NCI-H2081 treated with DMSO at 0.1 percent for 48 hours (cell line): ENCODE data around the gene EPB41L2.
"Not testable (repeated sequence)": the region's sequence is repeated elsewhere in the genome, so short reads cannot be mapped to it uniquely, and the experiment has no call there.

ENCODE experiments used
- DNase-seq: peaks from one replicate; lab custom pipeline; 2025; lab: John Stamatoyannopoulos, UW

EPB41L2 gene

DNA sequence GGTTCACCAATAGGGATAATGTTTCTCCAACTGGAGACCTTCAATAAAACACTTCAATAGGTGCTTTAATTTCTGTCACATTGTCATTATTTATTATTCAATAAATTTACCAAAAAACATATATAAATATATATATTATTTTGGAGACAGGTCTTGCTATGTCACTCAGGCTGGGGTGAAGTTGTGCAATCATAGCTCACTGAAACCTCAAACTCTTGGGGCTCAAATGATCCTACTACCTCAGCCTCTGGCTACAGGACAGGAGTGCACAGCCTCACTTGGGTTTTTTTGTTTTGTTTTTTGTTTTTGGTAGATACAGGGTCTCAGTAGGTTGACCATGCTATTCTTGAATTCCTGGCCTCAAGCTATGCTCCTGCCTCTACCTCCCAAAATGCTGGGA, 226.0 kb downstream of the EPB41L2 start:
- no peak for DNase-seq

DNA sequence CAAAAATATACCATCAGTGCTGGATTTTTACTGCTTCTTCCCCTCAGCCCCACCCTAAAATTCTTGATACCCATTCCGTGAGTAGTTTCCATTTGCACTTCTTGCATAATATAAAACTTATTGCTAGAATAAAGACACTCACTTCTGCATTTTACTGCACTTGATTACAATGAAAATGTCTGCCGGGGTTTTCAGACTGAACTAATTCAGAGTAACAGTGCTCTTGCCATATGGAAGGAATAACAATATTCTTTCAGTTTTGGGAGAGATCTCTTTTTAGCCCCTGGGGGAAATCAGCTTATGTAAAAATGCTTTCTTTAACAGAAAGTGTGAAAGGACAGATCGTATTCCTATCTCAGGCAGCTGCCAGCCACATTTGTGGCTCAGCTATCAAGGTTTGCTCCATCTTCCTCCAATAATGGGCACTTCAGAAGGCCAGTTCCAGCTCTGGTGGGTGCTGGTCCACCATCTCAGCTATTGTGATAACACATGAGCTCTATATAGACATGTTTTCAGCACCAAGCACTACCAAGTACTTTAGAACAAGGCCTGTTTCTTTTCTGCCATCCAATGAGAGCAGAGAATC, 226.9 kb downstream of the EPB41L2 start:
- no peak for DNase-seq

DNA sequence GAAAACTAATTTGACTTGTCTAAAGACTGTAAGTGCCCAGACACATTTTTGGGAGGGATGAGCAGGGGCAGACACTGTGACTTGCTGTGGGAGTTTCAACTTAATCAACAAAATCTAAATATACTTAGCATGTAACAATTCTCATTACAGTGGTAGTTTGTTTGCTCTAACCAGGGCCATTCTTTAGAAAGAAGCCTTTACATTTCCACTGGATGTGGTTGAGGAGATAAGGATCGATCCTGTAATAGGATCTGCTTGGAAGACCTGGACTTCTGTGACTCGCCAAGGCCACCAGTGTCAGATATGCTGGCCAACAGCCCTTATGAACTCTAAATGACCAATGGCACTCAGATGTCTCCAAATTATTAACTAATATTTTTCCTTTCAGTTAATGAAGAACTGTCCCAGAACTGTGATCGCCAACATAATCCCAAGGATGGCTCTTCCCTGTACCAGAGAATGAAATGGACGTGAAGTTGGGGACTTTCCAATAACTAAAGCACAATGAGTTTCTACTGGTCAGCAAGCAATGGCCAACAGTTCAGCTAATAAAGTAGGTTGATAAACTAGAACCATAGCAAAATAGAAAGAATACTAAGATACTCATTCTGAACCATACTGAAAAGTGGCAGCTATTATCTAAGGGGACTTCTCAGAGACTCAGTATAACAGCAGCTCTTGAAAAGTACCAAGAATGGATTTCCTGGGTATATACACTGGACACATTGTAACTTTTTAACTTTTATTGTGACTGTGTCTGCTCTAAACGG, 228.4 kb downstream of the EPB41L2 start:
- no peak for DNase-seq

DNA sequence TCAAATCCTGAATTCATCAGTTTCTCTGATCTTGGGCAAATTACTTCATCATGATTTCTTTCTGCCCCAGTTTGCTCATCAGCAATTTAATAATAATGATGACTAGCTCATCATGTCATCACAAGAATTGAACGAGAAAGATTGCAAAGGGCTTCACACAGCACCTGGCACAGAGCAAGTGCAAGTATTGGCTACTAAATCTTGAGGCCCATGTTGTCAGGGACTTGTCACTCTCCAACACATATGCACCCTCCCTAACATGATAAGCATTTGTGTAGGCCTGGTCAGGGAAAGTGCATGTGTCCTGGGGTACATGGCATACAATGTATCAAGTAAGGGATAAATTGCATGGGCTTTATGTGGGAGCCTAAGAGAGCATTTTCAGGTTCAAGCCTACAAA, 229.5 kb downstream of the EPB41L2 start:
- DNase-seq: no peak

DNA sequence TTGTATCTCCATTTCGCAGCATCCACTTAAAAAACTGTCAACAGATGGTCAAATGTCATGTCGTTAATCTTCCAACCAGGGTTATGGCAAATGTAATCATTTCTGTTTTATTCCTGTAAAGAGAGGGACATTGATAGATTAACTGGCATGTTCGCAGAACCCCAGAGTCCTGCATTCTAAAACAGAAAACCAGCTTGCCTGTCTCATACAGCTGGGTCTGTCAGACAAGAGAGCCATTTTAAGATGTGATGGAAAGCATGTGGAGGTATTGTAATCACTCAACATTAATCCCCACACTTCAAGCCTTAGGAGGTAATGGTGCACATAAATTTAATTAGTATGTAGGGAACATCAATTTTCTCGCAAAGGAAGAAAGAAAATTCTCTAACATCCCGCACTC, 231.4 kb downstream of the EPB41L2 start:
- no peak for DNase-seq

DNA sequence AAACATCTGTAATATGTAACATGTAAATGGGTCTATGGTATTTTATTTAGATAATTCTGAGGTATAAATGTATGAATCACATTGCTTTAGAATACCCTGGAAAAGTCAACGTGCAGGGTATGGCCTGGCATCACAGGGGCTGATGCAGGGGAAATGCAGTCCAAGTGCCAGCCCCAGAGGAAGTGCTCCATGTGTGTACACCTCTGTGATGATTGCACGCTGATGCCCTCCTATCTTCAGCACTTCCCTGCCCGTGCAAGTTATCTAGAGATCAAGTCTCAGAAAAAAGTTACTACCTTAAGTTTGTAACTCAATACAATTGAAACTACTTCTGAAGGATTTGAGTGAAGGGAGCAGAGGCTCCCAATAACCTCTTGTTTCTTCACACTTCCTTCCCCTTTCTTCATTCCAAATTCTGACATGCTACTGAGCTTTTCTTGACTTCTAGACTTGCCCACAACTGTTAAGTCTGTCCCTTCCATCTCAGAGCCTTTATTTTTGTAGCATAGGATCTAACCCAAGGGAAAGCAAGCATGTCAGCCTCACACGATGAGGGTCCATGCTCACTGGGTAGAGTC, 233.6 kb downstream of the EPB41L2 start:
- no peak for DNase-seq

DNA sequence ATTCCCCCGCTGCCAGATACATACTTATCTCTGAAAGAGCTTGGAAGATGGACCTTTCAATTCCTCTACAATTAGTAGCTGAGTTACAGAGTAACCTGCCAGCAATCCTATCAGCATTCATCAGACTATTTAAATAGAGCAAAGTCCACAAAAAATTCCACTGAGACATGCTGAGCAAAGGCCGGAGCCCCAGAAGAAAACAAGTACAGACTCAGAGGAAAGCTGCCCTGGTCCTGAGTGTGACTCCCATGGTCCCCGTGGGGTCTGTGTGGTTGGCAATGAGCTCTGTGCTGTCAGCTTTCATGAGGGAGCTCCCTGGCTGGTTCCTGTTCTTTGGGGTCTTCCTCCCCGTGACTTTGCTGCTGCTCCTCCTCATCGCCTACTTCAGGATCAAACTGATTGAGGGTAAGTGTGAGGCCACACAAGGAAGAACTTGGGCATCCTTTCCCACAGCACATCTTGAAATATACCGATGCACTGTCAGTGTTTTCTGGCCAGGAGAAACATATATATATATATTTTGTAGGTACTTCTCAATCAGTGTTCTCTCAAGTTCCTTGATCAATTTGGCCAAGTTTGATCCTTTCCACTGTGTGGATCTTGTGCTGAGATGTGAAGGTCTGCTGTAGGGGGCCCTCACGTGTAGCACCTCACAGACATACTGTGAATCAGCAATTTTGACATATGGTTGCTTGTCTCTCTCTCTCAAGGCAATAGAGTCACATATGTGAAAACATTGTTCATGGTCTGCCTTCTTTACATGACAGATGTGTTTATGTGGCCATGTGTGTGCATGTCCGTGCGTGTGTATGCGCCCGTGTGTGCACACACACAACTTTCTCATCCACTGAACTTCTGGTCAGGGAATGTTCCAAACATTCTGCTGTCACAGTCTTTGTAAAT, 235.5 kb downstream of the EPB41L2 start, which contains the start of gene SMLR1:
Gene SMLR1, plus strand, starts transcription at position 160 of the 903 bp plus-strand sequence. Its CDS starts 8 bp downstream, at position 168.
- DNase-seq: no peak

DNA sequence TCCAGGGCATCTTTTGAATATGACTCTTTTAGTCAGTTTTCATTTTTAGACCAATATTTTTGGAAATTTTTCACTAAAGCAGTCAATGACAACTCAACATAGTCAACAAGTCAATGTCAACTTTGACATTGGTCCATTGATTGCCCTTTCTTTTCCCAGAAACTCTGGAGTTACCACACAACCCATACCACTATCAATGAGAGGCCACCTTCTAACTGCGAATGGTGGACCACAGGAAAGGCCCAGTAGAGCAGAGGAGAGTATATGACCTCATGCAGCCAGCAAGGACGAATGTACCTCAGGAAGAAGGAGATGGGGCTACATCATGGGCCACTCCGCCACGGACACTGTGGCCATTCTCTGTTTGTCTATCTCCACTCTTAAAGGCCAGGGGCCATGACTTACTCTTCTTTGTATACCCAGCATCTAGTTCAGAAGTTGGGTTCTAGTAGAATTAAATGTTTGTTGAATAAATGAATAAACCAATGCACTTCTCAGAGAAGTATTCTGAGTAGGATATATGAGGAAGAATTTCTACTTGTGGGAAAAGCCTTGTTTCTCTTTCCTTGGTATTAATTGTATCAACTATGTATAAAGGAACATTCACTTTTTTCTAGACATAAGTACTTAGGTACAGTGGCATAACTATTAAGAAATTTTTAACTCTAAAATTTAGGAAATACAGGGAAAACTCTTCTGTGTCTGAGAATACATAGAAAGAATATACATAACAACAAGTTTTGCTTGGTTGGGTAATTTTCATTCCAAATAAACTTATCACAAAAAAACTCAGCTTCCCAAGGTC, 236.4 kb downstream of the EPB41L2 start:
- no peak for DNase-seq

DNA sequence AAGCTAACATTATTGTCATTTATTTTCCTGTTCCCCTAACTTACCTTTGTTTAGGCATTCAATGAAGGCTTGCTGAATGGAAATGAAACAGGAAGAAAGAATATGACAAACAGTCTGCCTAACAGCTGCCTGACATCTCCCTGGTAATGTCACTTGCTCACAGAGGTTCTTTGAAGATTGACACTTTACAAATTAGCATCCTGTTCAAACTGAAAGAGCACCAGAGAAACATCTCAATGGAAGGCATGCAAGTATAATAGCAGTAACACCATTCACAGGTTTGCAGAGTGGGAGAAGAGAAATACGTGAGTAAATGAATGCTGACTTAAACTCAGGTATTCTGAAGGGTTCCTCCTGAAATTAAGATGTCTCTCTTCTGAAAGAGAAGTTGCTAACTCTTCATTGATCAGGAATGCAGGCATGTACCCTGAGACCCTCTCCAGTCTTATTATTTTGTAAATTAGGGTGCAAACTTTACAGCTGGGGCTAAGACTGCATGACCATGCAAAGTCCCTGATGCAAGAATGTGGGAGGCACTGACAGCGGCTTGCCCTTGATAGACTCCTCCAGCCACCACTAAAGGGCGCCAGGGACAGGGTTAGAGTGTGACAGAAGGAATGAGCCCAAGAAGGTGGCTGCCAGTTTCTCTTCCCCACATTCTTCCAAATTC, 237.1 kb downstream of the EPB41L2 start:
- DNase-seq: no peak

DNA sequence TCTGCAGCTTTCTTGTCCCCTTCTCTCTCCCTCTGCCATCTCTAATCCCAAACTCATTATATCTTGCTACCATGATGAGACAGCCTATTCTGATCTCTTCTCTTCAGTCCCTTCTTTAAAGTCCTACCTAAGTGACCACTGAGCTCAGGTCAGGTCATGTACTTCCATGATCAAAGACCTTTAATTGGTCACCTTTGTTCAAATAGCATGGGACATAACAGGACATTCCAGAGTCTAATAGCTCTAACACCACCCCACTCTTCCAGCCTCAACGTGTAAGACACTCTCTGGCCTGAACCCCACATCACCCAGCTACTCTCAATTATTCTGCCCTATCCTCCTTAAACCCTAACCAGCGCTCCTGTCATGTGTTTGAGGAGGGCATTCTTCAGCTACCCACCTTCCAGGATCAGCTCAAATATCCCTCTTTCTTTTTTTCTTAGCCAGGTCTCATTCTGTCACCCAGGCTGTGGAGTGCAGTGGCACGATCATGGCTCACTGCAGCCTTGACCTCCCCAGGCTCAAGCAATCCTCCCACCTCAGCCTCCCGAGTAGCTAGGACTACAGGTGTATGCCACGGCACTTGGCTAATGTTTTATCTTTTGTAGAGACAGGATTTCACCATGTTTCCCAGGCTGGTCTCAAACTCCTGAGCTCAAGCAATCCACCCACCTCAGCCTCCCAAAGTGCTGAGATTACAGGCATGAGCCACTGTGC, 237.9 kb downstream of the EPB41L2 start:
- no peak for DNase-seq

DNA sequence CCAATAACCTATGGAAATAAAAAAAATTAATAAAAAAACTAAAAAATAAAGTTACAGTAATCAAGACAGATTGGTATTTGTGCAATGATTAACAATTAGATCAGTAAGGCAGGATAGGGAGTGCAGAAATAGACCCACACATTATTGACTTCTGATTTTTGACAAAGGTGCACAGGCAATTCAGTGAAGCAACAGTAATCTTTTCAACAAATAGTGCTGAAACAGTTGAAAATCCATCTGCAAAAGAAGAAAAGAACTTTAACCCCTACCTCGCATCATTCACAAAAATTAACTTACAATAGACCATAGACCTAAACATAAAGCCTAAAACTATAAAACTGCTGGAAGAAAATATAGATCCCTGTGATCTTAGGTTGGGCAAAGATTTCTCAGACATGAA, 240.3 kb downstream of the EPB41L2 start:
- DNase-seq: no peak

DNA sequence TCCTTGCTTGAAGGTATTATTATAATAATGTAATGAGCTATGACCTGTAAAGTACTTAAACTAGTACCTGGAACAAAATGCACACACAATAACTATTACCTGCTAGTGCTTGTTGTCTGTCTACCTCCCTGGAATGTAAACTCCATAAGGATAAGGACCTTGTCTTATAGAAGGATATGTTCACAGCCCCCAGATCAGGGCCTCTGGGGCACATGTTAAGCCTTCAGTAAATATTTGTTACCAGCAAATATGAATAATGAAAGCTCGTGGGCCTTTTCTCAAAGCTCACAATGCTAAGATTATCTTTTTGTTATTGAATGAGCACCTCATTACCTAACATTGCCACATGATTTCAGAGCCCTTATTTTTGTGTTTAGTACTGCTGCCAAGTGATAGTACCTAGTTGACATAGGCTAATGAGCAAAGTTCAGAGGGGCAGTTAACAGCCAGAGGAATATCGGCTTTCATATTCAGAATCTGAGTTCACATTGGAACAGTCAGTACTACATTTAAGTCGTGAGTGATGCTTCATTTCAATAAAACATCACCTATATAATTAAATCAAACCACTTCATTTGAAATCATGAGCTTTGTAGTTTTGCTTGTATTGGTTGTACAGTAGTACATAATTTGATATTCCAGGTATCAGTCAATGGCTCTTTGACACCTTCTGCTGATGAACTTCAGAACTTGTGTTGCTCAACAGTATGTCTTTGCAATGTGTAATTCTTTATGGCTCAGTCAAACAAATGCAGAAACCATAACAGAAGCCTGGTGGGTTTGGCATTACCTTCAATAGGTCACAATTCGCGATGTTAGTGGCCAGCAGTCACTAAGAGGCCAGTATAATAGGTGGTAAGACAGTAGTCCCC, 247.6 kb downstream of the EPB41L2 start:
- no peak for DNase-seq

DNA sequence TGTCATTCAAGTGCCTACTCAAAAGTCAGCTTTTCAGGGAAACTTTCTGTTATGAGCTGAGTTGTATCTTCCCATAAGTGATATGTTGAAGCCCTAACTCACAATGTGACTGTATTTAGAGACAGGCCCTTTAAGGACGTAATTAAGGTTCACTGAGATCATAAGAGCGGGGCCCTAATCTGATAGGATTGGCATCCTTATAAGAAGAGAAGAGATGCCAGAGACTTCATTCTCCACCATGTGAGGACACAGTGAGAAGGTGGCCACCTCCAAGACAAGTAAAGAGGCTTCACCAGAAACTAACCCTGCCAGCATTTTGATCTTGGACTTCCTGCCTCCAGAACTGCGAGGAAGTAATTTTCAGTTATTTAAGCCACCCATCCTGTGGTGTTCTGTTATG, 248.5 kb downstream of the EPB41L2 start:
- DNase-seq: no peak

DNA sequence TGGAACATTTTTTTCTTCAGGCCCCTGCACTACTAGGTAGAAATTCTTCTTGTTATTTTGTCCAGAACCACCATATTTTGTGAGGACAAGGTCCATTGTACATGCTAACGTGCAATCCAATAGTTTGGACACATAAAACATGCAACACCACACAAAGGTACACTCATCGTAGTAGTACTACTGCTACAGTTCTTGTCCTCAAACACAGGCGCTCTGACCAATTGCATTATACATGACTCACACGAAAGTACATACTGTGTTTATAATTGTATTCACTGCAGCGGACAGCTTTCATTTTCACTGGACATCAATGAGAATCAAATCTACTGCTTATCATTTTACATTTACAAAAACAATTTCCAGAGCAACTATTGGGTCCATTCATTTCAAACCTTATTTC, 251.1 kb downstream of the EPB41L2 start:
- no peak for DNase-seq

DNA sequence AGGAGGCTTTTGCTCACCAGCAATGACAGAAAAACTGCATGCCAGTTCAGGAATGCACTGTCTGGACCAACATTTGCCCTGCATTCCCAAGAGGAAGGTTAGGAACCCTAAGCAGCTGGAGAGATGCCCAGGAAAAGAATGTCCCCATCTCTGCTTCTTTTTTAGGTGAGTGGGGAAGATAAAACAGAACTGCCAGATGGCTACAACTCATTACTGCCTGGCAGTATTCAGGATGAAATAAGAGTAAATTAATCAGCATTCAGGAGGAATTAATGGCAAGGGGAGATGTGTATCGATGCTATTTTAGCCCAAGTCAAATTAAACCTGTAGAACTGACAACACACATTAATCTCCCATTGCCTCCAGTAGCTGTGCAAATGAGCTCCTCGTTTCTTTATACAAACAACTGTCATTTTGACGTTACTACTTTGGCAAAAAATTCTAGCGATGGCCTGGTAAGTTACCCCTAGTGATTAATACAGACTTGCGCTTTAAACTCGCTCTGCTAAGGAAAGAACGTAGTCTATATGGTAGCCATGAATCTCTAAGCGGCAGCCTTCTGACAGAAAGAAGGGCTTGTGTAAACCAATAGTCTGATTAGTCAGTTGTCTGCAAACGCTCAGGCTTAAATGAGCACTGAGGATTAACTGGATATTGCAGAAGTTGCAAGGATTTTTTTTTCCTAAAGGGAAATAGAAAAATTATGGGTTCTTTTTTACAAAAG, 252.6 kb downstream of the EPB41L2 start:
- DNase-seq: no peak

DNA sequence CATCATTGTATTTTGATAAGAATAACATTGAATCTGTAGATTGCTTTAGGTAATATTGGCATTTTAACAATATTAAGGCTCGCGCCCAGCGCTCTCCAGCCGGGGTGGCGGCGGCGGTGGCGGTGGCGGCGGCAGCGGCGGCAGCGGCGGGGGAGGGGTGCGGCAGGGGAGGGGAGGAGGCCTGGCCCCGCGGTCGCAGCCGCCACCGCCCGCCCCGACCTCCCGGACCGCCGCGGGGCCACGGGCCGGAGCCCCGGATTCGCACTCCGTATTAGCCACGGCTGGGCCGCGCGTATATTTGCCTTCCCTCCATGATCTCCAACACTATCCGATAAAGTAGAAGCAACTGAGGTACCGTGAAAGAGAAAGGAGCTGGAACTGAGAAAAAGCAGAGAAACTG, 261.7 kb downstream of the EPB41L2 start:
- not testable (repeated sequence) for DNase-seq

DNA sequence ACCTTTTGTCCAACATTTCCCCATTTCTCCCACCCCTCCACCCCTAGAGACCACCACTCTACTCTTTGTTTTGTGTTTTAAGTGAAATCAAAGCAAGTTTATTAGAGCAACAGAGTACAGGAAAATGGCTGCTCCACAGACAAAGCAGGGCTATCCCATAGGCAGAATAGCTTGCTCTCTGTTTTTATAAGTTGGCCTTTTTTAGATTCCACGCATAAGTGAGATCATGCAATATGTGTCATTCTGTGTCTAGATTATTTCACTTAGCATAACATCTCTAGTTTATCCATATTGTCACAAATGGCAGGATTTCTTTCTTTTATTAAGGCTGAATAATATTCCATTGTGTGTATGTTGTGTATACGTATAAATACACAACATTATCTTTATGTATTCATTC, 266.0 kb downstream of the EPB41L2 start:
- DNase-seq: no peak

DNA sequence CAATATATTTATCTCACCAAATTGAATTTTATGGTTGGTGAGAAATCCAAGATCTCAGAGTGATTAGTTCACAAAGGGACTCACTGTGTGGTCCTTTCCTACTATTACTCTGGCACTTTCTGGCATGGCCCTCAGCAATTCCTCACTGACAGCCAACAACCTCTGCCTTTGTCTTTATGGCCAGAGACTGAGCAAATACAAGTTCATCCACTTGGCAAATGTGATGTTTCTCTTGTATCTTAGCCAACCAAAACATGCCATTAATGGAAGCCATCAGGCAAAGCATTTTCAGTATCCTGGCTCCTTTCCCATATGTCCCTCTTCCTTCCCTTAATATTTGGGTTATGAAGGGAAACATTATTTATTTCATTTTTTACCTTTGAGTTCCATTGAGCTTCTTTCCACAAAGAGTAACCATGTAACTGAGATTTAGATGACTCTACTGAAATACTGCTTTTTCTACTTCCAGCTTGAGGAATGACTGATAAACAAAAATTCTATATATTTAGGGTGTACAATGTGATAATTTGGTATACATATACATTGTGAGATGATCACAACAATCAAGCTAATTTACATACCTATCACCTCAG, 266.6 kb downstream of the EPB41L2 start:
- DNase-seq: no peak
